NCI-H2227 (cell line): ENCODE measurements around the gene DCANP1.

Source experiments
- DNase-seq: peaks from one replicate; lab custom pipeline; 2025; ENCODE audit not compliant: unreplicated experiment; lab: John Stamatoyannopoulos, UW

Gene DCANP1

GRCh38 chr5:135442431-135443160 lies 4.6 kb downstream of the DCANP1 start:
- DNase-seq = no peak

GRCh38 chr5:135441919-135442318 lies 5.2 kb downstream of the DCANP1 start:
- no peak for DNase-seq

GRCh38 chr5:135441350-135441831 lies 5.8 kb downstream of the DCANP1 start:
- DNase-seq = no peak

- no peak for DNase-seq
Measured at GRCh38 chr5:135440916-135441315, 6.2 kb downstream of the DCANP1 start.

- no peak for DNase-seq
Measured at GRCh38 chr5:135439231-135440205, 7.6 kb downstream of the DCANP1 start.

GRCh38 chr5:135438636-135439221 lies 8.4 kb downstream of the DCANP1 start:
- no peak for DNase-seq

GRCh38 chr5:135437796-135438560 lies 9.2 kb downstream of the DCANP1 start:
- DNase-seq = no peak

GRCh38 chr5:135437422-135437795 lies 9.7 kb downstream of the DCANP1 start:
- DNase-seq = no peak

- no peak for DNase-seq
Measured at GRCh38 chr5:135436951-135437418, 10.2 kb downstream of the DCANP1 start.

GRCh38 chr5:135435467-135436330 lies 11.4 kb downstream of the DCANP1 start:
- DNase-seq = no peak

- DNase-seq = no peak
Measured at GRCh38 chr5:135434591-135435466, 12.3 kb downstream of the DCANP1 start.

- DNase-seq = no peak
Measured at GRCh38 chr5:135433681-135434426, 13.3 kb downstream of the DCANP1 start.

- no peak for DNase-seq
Measured at GRCh38 chr5:135432113-135432512, 15.0 kb downstream of the DCANP1 start.

- no peak for DNase-seq
Measured at GRCh38 chr5:135430135-135430437, 17.1 kb downstream of the DCANP1 start.

GRCh38 chr5:135429301-135430134 lies 17.6 kb downstream of the DCANP1 start:
- no peak for DNase-seq

GRCh38 chr5:135428586-135428985 lies 18.6 kb downstream of the DCANP1 start:
- DNase-seq = no peak
